ENCODE results near the gene XRCC6.

DNA sequence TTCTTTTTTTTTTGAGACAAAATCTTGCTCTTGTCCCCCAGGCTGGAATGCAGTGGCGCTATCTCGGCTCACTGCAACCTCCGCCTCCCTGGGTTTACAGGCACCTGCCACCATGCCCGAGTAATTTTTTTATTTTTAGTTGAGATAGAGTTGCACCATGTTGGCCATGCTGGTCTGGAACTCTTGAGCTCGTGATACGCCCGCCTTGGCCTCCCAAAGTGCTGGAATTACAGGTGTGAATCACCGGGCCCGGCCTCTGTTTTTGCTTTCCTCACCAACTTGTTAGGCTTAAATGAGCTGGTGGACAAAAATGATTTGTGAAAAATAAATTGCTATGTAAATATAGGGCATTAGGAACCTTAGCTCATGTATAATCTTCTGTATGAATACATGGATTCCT lies 81.7 kb downstream of the XRCC6 start:
- TF ChIP-seq POLR2A (IDR thresholded peaks at IDR 0.05; ENCODE audit: borderline replicate concordance, extremely low read depth, insufficient read depth, insufficient read length) (no peak), POLR2AphosphoS5 (IDR thresholded peaks at IDR 0.05; ENCODE audit: low read depth, low read length) (no peak)
- TF ChIP-seq, protein P1, sequence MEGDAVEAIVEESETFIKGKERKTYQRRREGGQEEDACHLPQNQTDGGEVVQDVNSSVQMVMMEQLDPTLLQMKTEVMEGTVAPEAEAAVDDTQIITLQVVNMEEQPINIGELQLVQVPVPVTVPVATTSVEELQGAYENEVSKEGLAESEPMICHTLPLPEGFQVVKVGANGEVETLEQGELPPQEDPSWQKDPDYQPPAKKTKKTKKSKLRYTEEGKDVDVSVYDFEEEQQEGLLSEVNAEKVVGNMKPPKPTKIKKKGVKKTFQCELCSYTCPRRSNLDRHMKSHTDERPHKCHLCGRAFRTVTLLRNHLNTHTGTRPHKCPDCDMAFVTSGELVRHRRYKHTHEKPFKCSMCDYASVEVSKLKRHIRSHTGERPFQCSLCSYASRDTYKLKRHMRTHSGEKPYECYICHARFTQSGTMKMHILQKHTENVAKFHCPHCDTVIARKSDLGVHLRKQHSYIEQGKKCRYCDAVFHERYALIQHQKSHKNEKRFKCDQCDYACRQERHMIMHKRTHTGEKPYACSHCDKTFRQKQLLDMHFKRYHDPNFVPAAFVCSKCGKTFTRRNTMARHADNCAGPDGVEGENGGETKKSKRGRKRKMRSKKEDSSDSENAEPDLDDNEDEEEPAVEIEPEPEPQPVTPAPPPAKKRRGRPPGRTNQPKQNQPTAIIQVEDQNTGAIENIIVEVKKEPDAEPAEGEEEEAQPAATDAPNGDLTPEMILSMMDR (IDR thresholded peaks at IDR 0.05 in 2 of 3, conservative IDR thresholded peaks at IDR 0.05 in 1 of 3; ENCODE audit: borderline replicate concordance in 1 of 3, insufficient read depth in 1 of 3, low read depth in 2 of 3, low read length in 2 of 3), result no peak
